GM21360 (cell line): Measurements from ENCODE around the gene SOHLH2.

ENCODE experiments used
- ATAC-seq: cut with Tn5 transposase; IDR thresholded peaks from one replicate; pipeline ENCODE4 v1.9.1; 2021; ENCODE audit warnings: mild to moderate bottlenecking, moderate library complexity; ENCODE audit not compliant: unreplicated experiment

SOHLH2 gene

GRCh38 chr13:36132376-36132775, 82.0 kb downstream of the SOHLH2 start:
- ATAC-seq = no peak

GRCh38 chr13:36131931-36132297, 82.4 kb downstream of the SOHLH2 start:
- no peak for ATAC-seq

GRCh38 chr13:36131222-36131930, 83.0 kb downstream of the SOHLH2 start, which contains the start of gene DCLK1:
TSS of gene DCLK1 (minus strand) at chr13:36131382.
- no peak for ATAC-seq

GRCh38 chr13:36130552-36131221, 83.7 kb downstream of the SOHLH2 start:
- no peak for ATAC-seq

GRCh38 chr13:36130193-36130551, 84.2 kb downstream of the SOHLH2 start:
- ATAC-seq = no peak

- no peak for ATAC-seq
Observed at GRCh38 chr13:36129539-36129938, 84.8 kb downstream of the SOHLH2 start.

GRCh38 chr13:36126491-36126890, 87.9 kb downstream of the SOHLH2 start:
- no peak for ATAC-seq

GRCh38 chr13:36125841-36126240, 88.5 kb downstream of the SOHLH2 start:
- no peak for ATAC-seq

- ATAC-seq = no peak
Observed at GRCh38 chr13:36124236-36124822, 90.0 kb downstream of the SOHLH2 start.
